ENCODE data around the gene CREB5. TPM values are rescaled to one million over a fixed set of nuclear protein-coding genes. Genes with fewer than 3 reads are reported as not detected.

The CREB5 gene
- total RNA-seq, 2 donors from 2014 or later = 7.7 to 11.6 TPM

- intact Hi-C loops (cut with DNase I) = no loop called here
- no peak for DNase-seq
- peak; percentile 78 to 90 for ATAC-seq
Measured at GRCh38 chr7:28490831-28491230, 78.5 kb downstream of the CREB5 start.

- no peak for ATAC-seq
- DNase-seq = no peak
- intact Hi-C loops (cut with DNase I) = no loop called here
Measured at GRCh38 chr7:28493477-28493876, 81.2 kb downstream of the CREB5 start.

GRCh38 chr7:28497009-28497408 lies 84.7 kb downstream of the CREB5 start:
- intact Hi-C loops (cut with DNase I) = no loop called here
- ATAC-seq (no peak), DNase-seq (no peak)

- no peak for ATAC-seq
- intact Hi-C loops (cut with DNase I) = no loop called here
- DNase-seq = no peak
Measured at GRCh38 chr7:28498636-28499035, 86.3 kb downstream of the CREB5 start.

GRCh38 chr7:28500138-28500537 lies 87.8 kb downstream of the CREB5 start:
- intact Hi-C loops (cut with DNase I) = no loop called here
- no peak for DNase-seq

GRCh38 chr7:28502408-28502807 lies 90.1 kb downstream of the CREB5 start:
- intact Hi-C loops (cut with DNase I) = no loop called here
- DNase-seq = no peak
- no peak for ATAC-seq

More at GRCh38 chr7:28500138-28500537, 87.8 kb downstream of the CREB5 start:
- ATAC-seq = no peak

- intact Hi-C loops (cut with DNase I) = no loop called here
- DNase-seq = no peak
- ATAC-seq = no peak
Measured at GRCh38 chr7:28503396-28503795, 91.1 kb downstream of the CREB5 start.

GRCh38 chr7:28505014-28505413 lies 92.7 kb downstream of the CREB5 start:
- ATAC-seq (no peak), DNase-seq (no peak)
- intact Hi-C loops (cut with DNase I) = no loop called here

- DNase-seq (no peak), ATAC-seq (no peak)
- intact Hi-C loops (cut with DNase I) = no loop called here
Measured at GRCh38 chr7:28505867-28506266, 93.5 kb downstream of the CREB5 start.

GRCh38 chr7:28507525-28508282 lies 95.4 kb downstream of the CREB5 start:
- DNase-seq (no peak), ATAC-seq (no peak)
- intact Hi-C loops (cut with DNase I) = no loop called here

GRCh38 chr7:28509251-28510025 lies 97.1 kb downstream of the CREB5 start:
- ATAC-seq = peak in 1 of 2 donors; percentile 70
- no peak for DNase-seq
- intact Hi-C loops (cut with DNase I) = no loop called here

GRCh38 chr7:28510026-28510369 lies 97.7 kb downstream of the CREB5 start:
- DNase-seq = no peak
- intact Hi-C loops (cut with DNase I) = no loop called here
- no peak for ATAC-seq

GRCh38 chr7:28512668-28513440 lies 100.5 kb downstream of the CREB5 start:
- no peak for ATAC-seq
- no peak for DNase-seq
- intact Hi-C loops (cut with DNase I) = no loop called here

- ATAC-seq (peak in 1 of 2 donors; percentile 38), DNase-seq (no peak)
- intact Hi-C loops (cut with DNase I) = no loop called here
Measured at GRCh38 chr7:28516390-28517172, 104.3 kb downstream of the CREB5 start.

GRCh38 chr7:28517206-28517605 lies 104.9 kb downstream of the CREB5 start:
- DNase-seq (no peak), ATAC-seq (no peak)
- intact Hi-C loops (cut with DNase I) = no loop called here

GRCh38 chr7:28517606-28518005 lies 105.3 kb downstream of the CREB5 start:
- intact Hi-C loops (cut with DNase I) = no loop called here
- DNase-seq (no peak), ATAC-seq (no peak)

- intact Hi-C loops (cut with DNase I) = no loop called here
- ATAC-seq = peak; percentile 74
- DNase-seq = no peak
Measured at GRCh38 chr7:28520074-28521015, 108.0 kb downstream of the CREB5 start.

- intact Hi-C loops (cut with DNase I) = no loop called here
- no peak for ATAC-seq
- DNase-seq = no peak
Measured at GRCh38 chr7:28524978-28525377, 112.7 kb downstream of the CREB5 start.

Measured in left cardiac atrium (tissue), 4 donors.